ENCODE measurements around the gene PRDM13.
A peak's percentile ranks its signal among the peaks of the same experiment; 100 is the strongest.
"Not testable (repeated sequence)": the region's sequence is repeated elsewhere in the genome, so short reads cannot be mapped to it uniquely, and the experiment has no call there.

The PRDM13 gene

DNA sequence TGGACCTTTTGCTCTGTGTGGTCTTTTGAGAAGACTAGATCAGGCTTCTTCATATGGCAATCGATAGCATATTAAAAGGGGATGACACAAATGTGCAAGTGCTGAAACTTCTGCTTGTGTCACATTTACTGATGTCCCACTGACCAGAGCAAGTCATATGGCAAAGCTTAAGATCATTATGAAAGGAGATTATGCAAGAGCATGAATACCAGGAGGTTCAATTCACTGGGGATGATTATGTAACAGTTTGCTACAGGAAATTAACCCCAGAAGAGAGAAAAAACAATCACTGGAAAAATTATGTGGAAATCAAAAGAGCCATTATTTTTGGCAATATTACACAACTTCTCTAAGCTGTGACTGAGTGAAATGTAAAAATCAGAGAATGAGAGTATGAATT is 13.7 kb upstream of the PRDM13 start:
- H3K27ac ChIP-seq, result no peak overlapping the region
- H3K36me3 ChIP-seq (ENCODE audit: insufficient read depth, low read length), result no peaks in the 10 kb centered on the region
- H3K9me3 ChIP-seq (ENCODE audit: low read depth, low read length), result no peaks in the 10 kb centered on the region
- DNase-seq (ENCODE audit: low read depth, low spot score), result peak; percentile 48
- no peak overlapping the region for H3K4me3 ChIP-seq
- H3K9ac ChIP-seq (ENCODE audit: insufficient read length), result no peak overlapping the region
- TF ChIP-seq EZH2 (IDR thresholded peaks at IDR 0.05) (no peak), FOXP2 (optimal IDR thresholded peaks at IDR 0.05; ENCODE audit: control extremely low read depth, extremely low read length, insufficient read depth) (no peak), POLR2AphosphoS5 (IDR thresholded peaks at IDR 0.05; ENCODE audit: borderline replicate concordance, low read depth, low read length) (no peak)

DNA sequence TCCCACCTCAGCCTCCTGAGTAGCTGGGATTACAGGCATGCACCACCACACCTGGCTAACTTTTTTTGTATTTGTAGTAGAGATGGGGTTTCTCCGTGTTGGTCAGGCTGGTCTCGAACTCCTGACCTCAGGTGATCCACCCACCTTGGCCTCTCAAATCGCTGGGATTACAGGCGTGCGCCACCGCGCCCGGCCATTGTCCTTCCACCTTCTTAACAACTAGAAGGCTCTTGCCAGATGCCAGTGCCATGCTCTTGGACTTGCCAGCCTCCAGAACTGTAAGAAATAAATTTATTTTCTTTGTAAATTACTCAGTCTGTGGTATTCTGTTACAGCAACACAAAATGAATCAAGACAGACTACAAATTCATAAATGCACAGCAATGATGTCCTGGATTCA is 11.9 kb upstream of the PRDM13 start:
- not testable (repeated sequence) for H3K9me3 ChIP-seq (ENCODE audit: low read depth, low read length); H3K4me3 ChIP-seq; DNase-seq (ENCODE audit: low read depth, low spot score); H3K36me3 ChIP-seq (ENCODE audit: insufficient read depth, low read length); H3K9ac ChIP-seq (ENCODE audit: insufficient read length); H3K27ac ChIP-seq

DNA sequence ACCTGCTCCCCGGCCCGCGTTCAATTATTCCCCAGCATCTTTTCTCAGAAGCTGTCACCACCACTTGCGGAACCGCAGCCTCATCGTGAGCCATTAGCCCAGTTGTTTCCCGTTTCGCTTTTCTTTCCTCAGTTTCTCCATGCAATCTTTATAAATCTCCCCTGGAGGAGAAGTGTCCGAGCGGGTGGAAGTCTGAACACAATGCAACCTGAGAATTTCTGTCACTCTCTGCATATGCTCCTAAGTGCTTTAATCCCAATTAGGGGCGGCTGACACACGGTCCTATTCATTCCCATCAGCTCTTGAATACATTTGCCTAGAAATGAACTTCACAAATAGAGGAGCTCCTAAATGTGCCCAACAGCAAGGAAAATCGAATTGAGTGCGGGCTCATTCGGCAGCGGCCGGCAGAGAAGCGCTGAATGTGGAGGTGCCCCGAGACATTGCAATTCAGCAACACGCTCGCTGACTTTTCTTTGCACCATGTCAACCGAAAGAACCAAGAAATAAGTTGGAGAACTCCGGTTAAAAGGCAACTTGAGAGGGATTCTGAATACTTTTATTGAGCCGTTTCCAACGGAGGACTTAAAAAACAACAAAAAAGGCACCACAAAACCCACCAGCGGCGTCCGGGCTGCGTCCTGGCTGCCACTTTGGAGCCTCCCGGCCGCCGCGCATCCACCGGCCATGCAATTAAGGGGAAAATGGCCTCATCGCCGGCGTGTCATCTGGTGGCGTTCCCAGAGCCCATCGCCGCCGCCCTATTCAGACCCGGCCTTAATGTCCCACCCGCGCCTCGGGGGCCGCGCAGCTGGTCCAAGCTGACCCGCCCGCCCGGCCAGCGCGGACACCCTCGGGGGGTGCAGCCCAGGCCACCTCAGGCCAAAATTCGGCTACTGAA is 3.9 kb upstream of the PRDM13 start:
- no peak overlapping the region for H3K27ac ChIP-seq
- no peak overlapping the region for H3K4me3 ChIP-seq
- TF ChIP-seq POLR2AphosphoS5 (IDR thresholded peaks at IDR 0.05; ENCODE audit: borderline replicate concordance, low read depth, low read length) (no peak), EZH2 (IDR thresholded peaks at IDR 0.05) (no peak), FOXP2 (optimal IDR thresholded peaks at IDR 0.05; ENCODE audit: control extremely low read depth, extremely low read length, insufficient read depth) (no peak)
- no peaks in the 10 kb centered on the region for H3K9me3 ChIP-seq (ENCODE audit: low read depth, low read length)
- no peak for DNase-seq (ENCODE audit: low read depth, low spot score)
- H3K9ac ChIP-seq (ENCODE audit: insufficient read length), result no peak overlapping the region
- H3K36me3 ChIP-seq (ENCODE audit: insufficient read depth, low read length), result no peaks in the 10 kb centered on the region

DNA sequence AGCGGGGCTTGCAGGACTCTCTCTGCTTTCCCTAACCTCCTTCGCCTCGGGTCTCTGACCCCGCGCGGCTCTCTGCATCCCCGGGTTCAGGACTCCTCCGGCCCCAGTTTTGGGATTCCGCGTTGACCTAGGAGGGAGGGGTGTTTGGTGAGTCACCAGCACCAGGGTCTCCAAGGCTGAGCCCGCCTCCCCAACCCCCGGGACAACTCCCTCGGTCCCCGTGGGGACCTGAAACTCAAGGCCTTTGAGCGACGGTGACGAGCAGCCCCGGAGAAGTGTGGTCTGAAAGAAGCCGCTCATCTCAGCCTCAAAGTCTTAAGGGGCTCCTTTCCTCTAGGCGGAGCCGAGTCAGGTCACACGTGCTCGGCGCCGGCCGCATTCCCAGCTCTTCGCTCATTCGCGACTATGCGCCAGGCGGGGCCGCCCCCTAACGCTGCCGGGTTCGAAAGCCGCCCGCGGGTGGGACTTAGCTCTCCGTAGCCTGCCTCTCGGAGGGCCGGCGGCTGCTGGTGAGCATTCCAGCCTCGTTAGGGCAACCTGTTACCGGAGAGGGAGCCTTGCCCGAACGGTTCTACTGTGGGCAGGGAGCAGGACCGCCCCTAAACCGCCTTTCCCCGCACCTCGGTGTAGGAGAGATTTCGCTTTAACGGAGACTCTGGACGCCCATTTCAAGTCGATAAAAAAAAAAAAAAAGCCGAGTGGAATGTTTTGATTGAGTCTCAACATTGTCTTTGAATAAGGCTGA is 3.0 kb upstream of the PRDM13 start:
- TF ChIP-seq POLR2AphosphoS5 (IDR thresholded peaks at IDR 0.05; ENCODE audit: borderline replicate concordance, low read depth, low read length) (no peak), EZH2 (IDR thresholded peaks at IDR 0.05) (no peak), FOXP2 (optimal IDR thresholded peaks at IDR 0.05; ENCODE audit: control extremely low read depth, extremely low read length, insufficient read depth) (no peak)
- Histone ChIP-seq H3K36me3 (ENCODE audit: insufficient read depth, low read length) (no peaks in the 10 kb centered on the region), H3K9ac (ENCODE audit: insufficient read length) (no peak overlapping the region), H3K27ac (no peak overlapping the region), H3K4me3 (no peak overlapping the region), H3K9me3 (ENCODE audit: low read depth, low read length) (no peaks in the 10 kb centered on the region)
- DNase-seq (ENCODE audit: low read depth, low spot score), result no peak

DNA sequence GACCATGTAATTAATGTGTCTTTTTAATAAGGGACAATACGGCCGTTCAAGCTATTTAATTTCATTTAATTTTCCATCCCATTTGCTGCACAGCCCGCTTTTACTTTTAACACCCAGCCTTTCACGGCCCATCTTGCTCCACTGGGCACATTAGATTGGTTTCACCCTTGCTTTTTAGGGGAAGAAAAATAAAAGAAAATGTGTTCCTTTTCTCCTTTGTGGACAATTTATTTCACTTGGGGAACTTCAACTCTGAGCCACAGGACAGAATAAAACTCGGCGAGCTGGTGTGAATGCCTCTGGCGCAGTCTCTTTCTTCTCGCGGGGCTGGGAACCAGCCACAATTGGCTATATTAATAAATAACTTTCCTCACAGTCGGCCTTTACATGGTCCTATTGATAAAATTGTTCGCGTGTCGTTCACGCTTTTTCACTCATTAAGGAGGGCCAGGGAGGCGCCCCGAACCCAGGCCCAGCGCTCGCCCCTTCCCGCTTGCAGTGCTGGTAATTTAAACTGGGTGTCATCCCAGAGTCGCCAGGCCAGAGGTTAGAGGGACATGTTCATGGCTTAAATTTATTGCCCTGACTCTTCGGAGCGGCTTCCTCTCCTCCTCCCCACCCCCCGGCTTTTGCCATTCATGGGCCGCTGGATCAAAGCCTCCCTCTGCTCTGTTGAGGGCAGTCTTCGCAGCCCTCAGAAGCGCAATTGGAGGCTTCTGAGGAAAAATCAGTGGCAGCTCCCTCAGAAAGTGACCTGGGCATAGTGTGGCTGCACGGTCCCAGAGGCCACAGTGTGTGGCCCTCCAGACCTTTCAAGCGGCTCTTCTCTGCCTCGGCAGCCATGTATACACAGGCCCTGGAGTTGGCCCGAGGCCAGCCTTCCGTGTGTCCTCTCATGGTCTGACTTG is 2.2 kb upstream of the PRDM13 start:
- no peak for DNase-seq (ENCODE audit: low read depth, low spot score)
- no peak overlapping the region for H3K27ac ChIP-seq
- H3K36me3 ChIP-seq (ENCODE audit: insufficient read depth, low read length), result no peaks in the 10 kb centered on the region
- H3K9me3 ChIP-seq (ENCODE audit: low read depth, low read length), result no peaks in the 10 kb centered on the region
- no peak for TF ChIP-seq EZH2 (IDR thresholded peaks at IDR 0.05)
- no peak for TF ChIP-seq POLR2AphosphoS5 (IDR thresholded peaks at IDR 0.05; ENCODE audit: borderline replicate concordance, low read depth, low read length)
- TF ChIP-seq FOXP2 (optimal IDR thresholded peaks at IDR 0.05; ENCODE audit: control extremely low read depth, extremely low read length, insufficient read depth), result no peak
- no peak overlapping the region for H3K9ac ChIP-seq (ENCODE audit: insufficient read length)
- no peak overlapping the region for H3K4me3 ChIP-seq

DNA sequence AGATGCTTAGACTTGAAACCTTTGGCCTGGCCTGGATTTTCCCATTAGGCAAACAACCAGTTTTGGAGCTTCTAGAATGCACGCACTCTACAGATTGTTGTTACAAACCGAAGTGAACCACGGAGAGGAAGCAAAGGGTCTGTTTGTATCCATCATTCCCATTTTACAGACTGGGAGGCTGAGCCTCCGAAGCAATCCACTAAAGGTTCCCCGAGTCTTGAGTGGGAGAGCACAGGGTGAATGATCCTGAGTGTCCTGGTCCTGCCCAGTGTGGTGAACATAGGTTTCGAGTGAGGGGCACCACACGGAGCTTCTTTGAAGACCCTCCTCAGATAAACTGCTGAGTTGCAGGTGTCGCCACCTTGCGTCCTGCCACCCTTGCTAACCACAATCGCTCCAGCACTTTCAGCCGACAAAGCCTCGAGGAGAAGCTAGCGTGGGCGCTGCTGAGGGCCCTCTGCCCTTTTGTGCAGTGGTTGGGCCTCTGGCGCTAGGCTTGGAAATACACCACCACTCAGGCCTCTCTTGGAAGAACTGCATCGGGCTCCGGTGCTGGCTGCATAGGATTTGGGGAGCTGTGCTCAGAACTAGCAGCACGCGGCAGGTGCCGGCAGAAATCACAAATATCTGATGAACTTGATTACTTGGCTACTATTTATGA is 1.4 kb upstream of the PRDM13 start:
- H3K36me3 ChIP-seq (ENCODE audit: insufficient read depth, low read length), result no peaks in the 10 kb centered on the region
- H3K9me3 ChIP-seq (ENCODE audit: low read depth, low read length), result no peaks in the 10 kb centered on the region
- no peak for DNase-seq (ENCODE audit: low read depth, low spot score)
- H3K9ac ChIP-seq (ENCODE audit: insufficient read length), result no peak overlapping the region
- TF ChIP-seq POLR2AphosphoS5 (IDR thresholded peaks at IDR 0.05; ENCODE audit: borderline replicate concordance, low read depth, low read length) (no peak), FOXP2 (optimal IDR thresholded peaks at IDR 0.05; ENCODE audit: control extremely low read depth, extremely low read length, insufficient read depth) (no peak), EZH2 (IDR thresholded peaks at IDR 0.05) (no peak)
- no peak overlapping the region for H3K27ac ChIP-seq
- H3K4me3 ChIP-seq, result no peak overlapping the region

DNA sequence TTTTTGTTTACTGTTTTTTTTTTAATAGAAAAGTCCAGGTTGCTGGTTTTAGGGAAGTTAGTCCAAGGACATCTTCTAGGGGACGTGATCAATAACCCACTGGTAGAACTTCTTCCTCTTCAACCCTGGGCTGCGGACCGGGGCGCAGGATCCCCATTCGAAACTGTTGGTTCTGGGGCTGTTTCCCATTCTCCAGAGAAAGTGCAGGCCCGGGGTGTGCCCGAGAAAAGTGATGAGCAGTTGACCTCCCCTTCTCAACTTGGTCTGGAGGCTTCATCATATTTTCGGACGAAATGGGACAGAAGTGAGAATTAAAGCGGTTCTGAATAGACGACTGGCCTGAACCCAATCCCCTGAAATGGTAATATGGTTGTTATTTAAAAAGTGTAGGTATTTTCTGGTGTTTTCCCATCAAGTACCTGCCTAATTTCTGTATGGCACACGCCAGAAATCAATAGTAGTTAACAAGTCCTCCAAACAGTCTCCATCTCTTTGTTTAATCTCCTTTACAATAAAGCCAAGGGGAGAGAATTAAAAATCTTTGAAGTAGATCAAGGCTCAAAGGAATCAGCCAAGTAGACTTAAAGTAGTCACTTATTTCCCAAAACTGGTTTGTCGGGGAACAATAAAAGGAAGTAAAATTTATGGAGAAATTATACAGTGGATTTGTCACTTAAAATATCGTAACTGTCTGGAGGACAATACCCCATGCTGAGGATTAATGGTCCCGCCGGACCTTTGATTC is 550 bp upstream of the PRDM13 start:
- H3K9ac ChIP-seq (ENCODE audit: insufficient read length), result no peak overlapping the region
- no peaks in the 10 kb centered on the region for H3K9me3 ChIP-seq (ENCODE audit: low read depth, low read length)
- H3K27ac ChIP-seq, result no peak overlapping the region
- H3K36me3 ChIP-seq (ENCODE audit: insufficient read depth, low read length), result no peaks in the 10 kb centered on the region
- TF ChIP-seq FOXP2 (optimal IDR thresholded peaks at IDR 0.05; ENCODE audit: control extremely low read depth, extremely low read length, insufficient read depth) (no peak), EZH2 (IDR thresholded peaks at IDR 0.05) (no peak), POLR2AphosphoS5 (IDR thresholded peaks at IDR 0.05; ENCODE audit: borderline replicate concordance, low read depth, low read length) (no peak)
- no peak overlapping the region for H3K4me3 ChIP-seq
- DNase-seq (ENCODE audit: low read depth, low spot score), result no peak

Measured in SK-N-MC (cell line).